Endothelial cell of umbilical vein (primary cell): ENCODE measurements around the gene CDC42EP3.

Experiments
- CTCF ChIP-seq, 2 donors: IDR thresholded peaks; 1 replicate in 1 of 2; 2 replicates in 1 of 2; pipeline ENCODE4 v1.5.1; 2011; ENCODE audit warnings: low read length in 2 of 2, mild to moderate bottlenecking in 2 of 2, moderate library complexity in 2 of 2, control low read depth in 1 of 2, inconsistent platforms in 1 of 2, low read depth in 1 of 2; ENCODE audit not compliant: insufficient read depth in 1 of 2; ENCODE audit errors: extremely low read depth in 1 of 2
- EZH2 ChIP-seq: IDR thresholded peaks from 2 replicates; pipeline ENCODE4 v1.6.1; 2012; ENCODE audit warnings: borderline replicate concordance, low read depth, mild to moderate bottlenecking, moderate library complexity, low read length, inconsistent platforms; ENCODE audit not compliant: severe bottlenecking
- GATA2 ChIP-seq: IDR thresholded peaks from 2 replicates; pipeline ENCODE4 v1.7.0; 2011; ENCODE audit warnings: low read depth, mild to moderate bottlenecking, moderate library complexity, mixed read lengths, low read length; ENCODE audit not compliant: insufficient read length, insufficient read depth
- JUN ChIP-seq: IDR thresholded peaks from 2 replicates; pipeline ENCODE4 v1.6.1; 2011; ENCODE audit warnings: borderline replicate concordance, low read depth; ENCODE audit not compliant: insufficient read length, insufficient read depth
- MAX ChIP-seq: IDR thresholded peaks from 2 replicates; pipeline ENCODE4 v1.6.1; 2011; ENCODE audit not compliant: insufficient read depth, insufficient read length
- POLR2A ChIP-seq: IDR thresholded peaks from 2 replicates; pipeline ENCODE4 v1.6.1; 2012; ENCODE audit warnings: low read depth, mild to moderate bottlenecking, control low read depth, low read length
- POLR2AphosphoS5 ChIP-seq: IDR thresholded peaks from 2 replicates; pipeline ENCODE4 v1.6.1; 2012; ENCODE audit warnings: low read depth, mild to moderate bottlenecking, control low read depth, low read length, moderate library complexity; ENCODE audit not compliant: insufficient read depth

GRCh38 chr2:37664231-37664643, 7.2 kb downstream of the CDC42EP3 start:
- TF ChIP-seq CTCF (IDR thresholded peaks at IDR 0.05; ENCODE audit: extremely low read depth in 1 of 2, insufficient read depth in 1 of 2, low read depth in 1 of 2, low read length in 2 of 2) = no peak
- TF ChIP-seq MAX = no peak
- TF ChIP-seq POLR2AphosphoS5 = no peak
- TF ChIP-seq EZH2 = no peak
- TF ChIP-seq POLR2A = no peak
- TF ChIP-seq JUN = no peak
- TF ChIP-seq GATA2 = no peak
